Activated CD8-positive, alpha-beta T cell treated with anti-CD3 and anti-CD28 coated beads for 36 hours (primary cell): Measurements from ENCODE around the gene BAHD1. TPM values are rescaled to one million over a fixed set of nuclear protein-coding genes. Genes with fewer than 3 reads are reported as not detected.
"Not testable (repeated sequence)": the region's sequence is repeated elsewhere in the genome, so short reads cannot be mapped to it uniquely, and the experiment has no call there.

ENCODE experiments used
- ATAC-seq: fragments of 200-7000 bp; cut with Tn5 transposase; one replicate; pipeline ENCODE4 v1.10.0; 2021; ENCODE audit warnings: mild to moderate bottlenecking, moderate library complexity
- CTCF ChIA-PET: fragments of 350-600 bp; sonication (Branson Sonifier 250); formaldehyde crosslinking; loops from one replicate; lab custom pipeline; 2021; ENCODE audit warnings: antibody characterized with exemption; lab: Charles Lee
- POLR2A ChIA-PET: fragments of 350-600 bp; sonication (Branson Sonifier 250); formaldehyde crosslinking; loops from one replicate; lab custom pipeline; 2021; ENCODE audit warnings: antibody characterized with exemption; lab: Charles Lee
- DNase-seq: peaks from one replicate; pipeline ENCODE4 v3.0.0-alpha.2; 2020
- H3K27ac Mint-ChIP-seq: one replicate; pipeline ENCODE4 v1.8.0; 2021; ENCODE audit warnings: mild to moderate bottlenecking, mixed read lengths
- H3K27me3 Mint-ChIP-seq: one replicate; pipeline ENCODE4 v1.8.0; 2021; ENCODE audit warnings: mixed read lengths
- H3K36me3 Mint-ChIP-seq: one replicate; pipeline ENCODE4 v1.8.0; 2021; ENCODE audit warnings: low read depth, mixed read lengths
- H3K4me1 Mint-ChIP-seq: one replicate; pipeline ENCODE4 v1.8.0; 2021; ENCODE audit warnings: low read depth, mixed read lengths
- H3K4me3 Mint-ChIP-seq: one replicate; pipeline ENCODE4 v1.8.0; 2021; ENCODE audit warnings: mild to moderate bottlenecking, moderate library complexity, mixed read lengths
- H3K9me3 Mint-ChIP-seq: one replicate; pipeline ENCODE4 v1.8.0; 2021; ENCODE audit warnings: mixed read lengths
- intact Hi-C: fragments of 100-400 bp; cut with micrococcal nuclease; formaldehyde crosslinking; loops from one replicate; pipeline ENCODE4 v1.10.0; 2022
- total RNA-seq, 2 experiments: library from RNA; stranded (reverse); gene quantifications; one replicate each; pipeline ENCODE4 v1.2.3, GENCODE V29; 2021
- TF ChIP-seq, protein P1 (sequence below): fragments of 200-600 bp; IDR thresholded peaks from one replicate; pipeline ENCODE4 v1.8.0; 2022; ENCODE audit warnings: antibody characterized with exemption, mild to moderate bottlenecking

The BAHD1 gene
- total RNA-seq, 2 experiments from 2014 or later = 14.7 to 17.6 TPM

- H3K9me3 Mint-ChIP-seq = no peaks in the 10 kb centered on the region
- DNase-seq (peak; percentile 40), ATAC-seq (peak; percentile 65)
- intact Hi-C loops = loop anchor here (5.0 kb wide), 1 partner anchor 40 kb away; no protein-coding TSS in a partner anchor
- H3K27me3 Mint-ChIP-seq = no peaks in the 10 kb centered on the region
- TF ChIP-seq, protein P1, sequence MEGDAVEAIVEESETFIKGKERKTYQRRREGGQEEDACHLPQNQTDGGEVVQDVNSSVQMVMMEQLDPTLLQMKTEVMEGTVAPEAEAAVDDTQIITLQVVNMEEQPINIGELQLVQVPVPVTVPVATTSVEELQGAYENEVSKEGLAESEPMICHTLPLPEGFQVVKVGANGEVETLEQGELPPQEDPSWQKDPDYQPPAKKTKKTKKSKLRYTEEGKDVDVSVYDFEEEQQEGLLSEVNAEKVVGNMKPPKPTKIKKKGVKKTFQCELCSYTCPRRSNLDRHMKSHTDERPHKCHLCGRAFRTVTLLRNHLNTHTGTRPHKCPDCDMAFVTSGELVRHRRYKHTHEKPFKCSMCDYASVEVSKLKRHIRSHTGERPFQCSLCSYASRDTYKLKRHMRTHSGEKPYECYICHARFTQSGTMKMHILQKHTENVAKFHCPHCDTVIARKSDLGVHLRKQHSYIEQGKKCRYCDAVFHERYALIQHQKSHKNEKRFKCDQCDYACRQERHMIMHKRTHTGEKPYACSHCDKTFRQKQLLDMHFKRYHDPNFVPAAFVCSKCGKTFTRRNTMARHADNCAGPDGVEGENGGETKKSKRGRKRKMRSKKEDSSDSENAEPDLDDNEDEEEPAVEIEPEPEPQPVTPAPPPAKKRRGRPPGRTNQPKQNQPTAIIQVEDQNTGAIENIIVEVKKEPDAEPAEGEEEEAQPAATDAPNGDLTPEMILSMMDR = no peak
- CTCF ChIA-PET = interaction anchor here (1.0 to 3.7 kb wide), 7 partner anchors 8 to 143 kb away, joined by 3 to 23 read pairs (median 4); partner anchors contain the start of gene BAHD1
- H3K27ac Mint-ChIP-seq = peak overlapping the region; percentile 72
- POLR2A ChIA-PET = interaction anchor here (0.7 to 6.7 kb wide), 2 partner anchors 11 to 53 kb away, joined by 3 to 55 read pairs; partner anchors contain the start of gene BAHD1
- H3K4me1 Mint-ChIP-seq = peaks cover 78% of the 10 kb centered on the region
- peaks cover 2% of the 10 kb centered on the region for H3K36me3 Mint-ChIP-seq
- H3K4me3 Mint-ChIP-seq = peak overlapping the region; percentile 11
Measured at GRCh38 chr15:40452296-40453090, 11.7 kb downstream of the BAHD1 start.

DNA sequence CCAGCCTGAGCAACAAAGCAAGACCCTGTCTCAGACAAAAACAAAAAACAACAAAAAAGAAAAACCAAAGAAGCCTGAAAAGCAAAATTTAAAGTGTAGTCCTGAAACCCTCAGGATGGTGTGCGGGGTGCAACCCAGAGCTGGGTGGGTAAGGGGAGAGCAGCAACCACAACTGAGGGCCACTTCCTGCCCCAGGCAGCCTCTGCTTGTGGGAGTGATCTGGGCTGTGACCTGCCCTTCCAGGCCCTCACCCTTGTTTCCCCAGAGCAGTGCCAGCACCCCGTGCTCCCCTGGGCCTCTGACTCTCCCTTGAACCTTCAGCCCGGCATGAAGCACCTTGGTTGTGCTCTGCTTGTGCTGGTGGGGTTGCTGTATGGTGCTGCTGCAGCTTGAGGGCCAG, 13.2 kb downstream of the BAHD1 start:
- CTCF ChIA-PET = interaction anchor here (1.1 to 1.3 kb wide), 5 partner anchors 9 to 134 kb away, joined by 3 to 5 read pairs (median 4); no protein-coding TSS in a partner anchor
- not testable (repeated sequence) for H3K27me3 Mint-ChIP-seq, H3K36me3 Mint-ChIP-seq, H3K9me3 Mint-ChIP-seq, H3K4me3 Mint-ChIP-seq
- POLR2A ChIA-PET = interaction anchor here (1.3 to 6.7 kb wide), 2 partner anchors 12 to 16 kb away, joined by 8 to 55 read pairs; partner anchors contain the start of genes BAHD1 and CHST14
- Mint-ChIP-seq H3K27ac (peak overlapping the region; percentile 81), H3K4me1 (peaks cover 76% of the 10 kb centered on the region)
- ATAC-seq (peak; percentile 63), DNase-seq (peak; percentile 63)
- intact Hi-C loops = loop anchor here (5.0 kb wide), 1 partner anchor 38 kb away; no protein-coding TSS in a partner anchor

GRCh38 chr15:40454904-40455391, 14.2 kb downstream of the BAHD1 start:
- CTCF ChIA-PET = interaction anchor here (0.7 to 1.5 kb wide), 8 partner anchors 10 to 176 kb away, joined by 3 to 7 read pairs (median 4); no protein-coding TSS in a partner anchor
- POLR2A ChIA-PET = interaction anchor here (1.3 to 6.7 kb wide), 2 partner anchors 13 to 15 kb away, joined by 8 to 55 read pairs; partner anchors contain the start of genes BAHD1 and CHST14
- Mint-ChIP-seq H3K36me3 (no peaks in the 10 kb centered on the region), H3K27me3 (no peaks in the 10 kb centered on the region), H3K4me3 (no peak overlapping the region), H3K4me1 (peaks cover 70% of the 10 kb centered on the region), H3K9me3 (no peaks in the 10 kb centered on the region), H3K27ac (peak overlapping the region; percentile 81)
- intact Hi-C loops = loop anchor here (5.0 kb wide), 1 partner anchor 37 kb away; no protein-coding TSS in a partner anchor
- TF ChIP-seq, protein P1 = no peak
- peak; percentile 49 for DNase-seq
- peak; percentile 34 for ATAC-seq

DNA sequence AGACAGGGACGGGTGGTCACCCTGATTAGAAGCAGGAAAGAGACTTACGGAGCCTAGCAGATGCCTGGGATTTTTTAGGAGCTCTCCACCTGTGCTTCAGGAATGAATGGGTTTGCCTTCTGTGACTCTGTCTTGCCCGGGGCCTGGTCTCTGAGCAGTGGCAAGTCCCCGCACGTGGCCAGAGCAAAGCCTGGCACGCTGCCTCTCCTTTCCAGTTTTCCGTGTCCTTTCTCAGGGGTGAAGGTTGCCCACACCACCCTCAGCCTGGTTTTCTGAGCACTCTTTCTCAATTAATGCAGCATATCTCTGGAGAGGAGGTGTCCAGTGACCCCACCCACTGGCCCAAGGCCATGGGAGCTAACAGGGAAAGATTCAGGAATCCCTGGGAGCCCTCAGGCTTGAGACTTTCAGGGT, 15.6 kb downstream of the BAHD1 start:
- H3K4me1 Mint-ChIP-seq = peaks cover 61% of the 10 kb centered on the region
- H3K27me3 Mint-ChIP-seq = no peaks in the 10 kb centered on the region
- ChIA-PET CTCF (interaction anchor here (1.5 to 2.1 kb wide), 3 partner anchors 14 to 51 kb away, joined by 4 to 11 read pairs (median 9); no protein-coding TSS in a partner anchor), POLR2A (interaction anchor here (1.2 to 2.3 kb wide), 3 partner anchors 14 to 36 kb away, joined by 3 to 15 read pairs (median 3); no protein-coding TSS in a partner anchor)
- intact Hi-C loops = no loop called here
- TF ChIP-seq, protein P1 = no peak
- H3K4me3 Mint-ChIP-seq = no peak overlapping the region
- no peak for ATAC-seq
- no peaks in the 10 kb centered on the region for H3K36me3 Mint-ChIP-seq
- H3K9me3 Mint-ChIP-seq = no peaks in the 10 kb centered on the region
- H3K27ac Mint-ChIP-seq = no peak overlapping the region
- DNase-seq = no peak

- Mint-ChIP-seq H3K9me3 (no peaks in the 10 kb centered on the region), H3K4me1 (peaks cover 56% of the 10 kb centered on the region), H3K4me3 (no peak overlapping the region), H3K27ac (peak overlapping the region; percentile 63), H3K36me3 (no peaks in the 10 kb centered on the region), H3K27me3 (no peaks in the 10 kb centered on the region)
- CTCF ChIA-PET = interaction anchor here (1.5 to 2.1 kb wide), 3 partner anchors 14 to 50 kb away, joined by 4 to 11 read pairs (median 9); no protein-coding TSS in a partner anchor
- peak; percentile 43 for DNase-seq
- POLR2A ChIA-PET = interaction anchor here (0.8 to 2.3 kb wide), 4 partner anchors 9 to 35 kb away, joined by 3 to 15 read pairs (median 4); no protein-coding TSS in a partner anchor
- ATAC-seq = peak; percentile 27
- intact Hi-C loops = no loop called here
- TF ChIP-seq, protein P1 = no peak
Measured at GRCh38 chr15:40456738-40457137, 16.0 kb downstream of the BAHD1 start.
